Measurements from ENCODE around the gene KAT5. TPM values are rescaled to one million over a fixed set of nuclear protein-coding genes. Genes with fewer than 3 reads are reported as not detected.

KAT5 gene
- total and polyA plus RNA-seq, 10 of the 15 experiments (the other 5 are each of a cell fraction or from before 2014, with no cell fraction given), result 3.4 to 66.1 (median 46.3) TPM

DNA sequence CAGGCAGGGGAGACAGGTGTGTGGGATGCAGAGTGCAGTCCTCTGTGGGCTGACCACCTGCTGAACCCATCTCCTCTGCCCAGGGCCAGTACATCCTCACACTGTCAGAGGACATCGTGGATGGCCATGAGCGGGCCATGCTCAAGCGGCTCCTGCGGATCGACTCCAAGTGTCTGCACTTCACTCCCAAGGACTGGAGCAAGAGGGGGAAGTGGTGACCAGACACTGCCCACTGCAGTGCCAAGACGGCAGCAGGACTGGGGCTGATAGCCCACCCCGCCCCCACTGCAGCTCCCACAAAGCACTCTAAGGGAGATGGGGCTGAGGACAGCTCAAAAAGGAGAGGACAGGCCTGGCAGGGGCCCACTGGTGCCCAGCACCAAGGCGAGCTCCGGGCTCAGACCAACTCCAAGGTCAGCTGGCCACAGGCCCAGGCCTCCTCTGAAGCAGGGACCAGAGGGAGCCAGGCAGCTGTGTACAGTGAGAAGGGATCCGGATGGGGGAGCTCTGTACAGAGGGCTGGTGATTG lies 7.0 kb downstream of the KAT5 start (continued):
- TF ChIP-seq, protein P1, sequence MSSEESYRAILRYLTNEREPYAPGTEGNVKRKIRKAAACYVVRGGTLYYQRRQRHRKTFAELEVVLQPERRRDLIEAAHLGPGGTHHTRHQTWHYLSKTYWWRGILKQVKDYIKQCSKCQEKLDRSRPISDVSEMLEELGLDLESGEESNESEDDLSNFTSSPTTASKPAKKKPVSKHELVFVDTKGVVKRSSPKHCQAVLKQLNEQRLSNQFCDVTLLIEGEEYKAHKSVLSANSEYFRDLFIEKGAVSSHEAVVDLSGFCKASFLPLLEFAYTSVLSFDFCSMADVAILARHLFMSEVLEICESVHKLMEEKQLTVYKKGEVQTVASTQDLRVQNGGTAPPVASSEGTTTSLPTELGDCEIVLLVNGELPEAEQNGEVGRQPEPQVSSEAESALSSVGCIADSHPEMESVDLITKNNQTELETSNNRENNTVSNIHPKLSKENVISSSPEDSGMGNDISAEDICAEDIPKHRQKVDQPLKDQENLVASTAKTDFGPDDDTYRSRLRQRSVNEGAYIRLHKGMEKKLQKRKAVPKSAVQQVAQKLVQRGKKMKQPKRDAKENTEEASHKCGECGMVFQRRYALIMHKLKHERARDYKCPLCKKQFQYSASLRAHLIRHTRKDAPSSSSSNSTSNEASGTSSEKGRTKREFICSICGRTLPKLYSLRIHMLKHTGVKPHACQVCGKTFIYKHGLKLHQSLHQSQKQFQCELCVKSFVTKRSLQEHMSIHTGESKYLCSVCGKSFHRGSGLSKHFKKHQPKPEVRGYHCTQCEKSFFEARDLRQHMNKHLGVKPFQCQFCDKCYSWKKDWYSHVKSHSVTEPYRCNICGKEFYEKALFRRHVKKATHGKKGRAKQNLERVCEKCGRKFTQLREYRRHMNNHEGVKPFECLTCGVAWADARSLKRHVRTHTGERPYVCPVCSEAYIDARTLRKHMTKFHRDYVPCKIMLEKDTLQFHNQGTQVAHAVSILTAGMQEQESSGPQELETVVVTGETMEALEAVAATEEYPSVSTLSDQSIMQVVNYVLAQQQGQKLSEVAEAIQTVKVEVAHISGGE (CRISPR knock-in tag; IDR thresholded peaks at IDR 0.05), result no peak
- TF ChIP-seq, protein P2, sequence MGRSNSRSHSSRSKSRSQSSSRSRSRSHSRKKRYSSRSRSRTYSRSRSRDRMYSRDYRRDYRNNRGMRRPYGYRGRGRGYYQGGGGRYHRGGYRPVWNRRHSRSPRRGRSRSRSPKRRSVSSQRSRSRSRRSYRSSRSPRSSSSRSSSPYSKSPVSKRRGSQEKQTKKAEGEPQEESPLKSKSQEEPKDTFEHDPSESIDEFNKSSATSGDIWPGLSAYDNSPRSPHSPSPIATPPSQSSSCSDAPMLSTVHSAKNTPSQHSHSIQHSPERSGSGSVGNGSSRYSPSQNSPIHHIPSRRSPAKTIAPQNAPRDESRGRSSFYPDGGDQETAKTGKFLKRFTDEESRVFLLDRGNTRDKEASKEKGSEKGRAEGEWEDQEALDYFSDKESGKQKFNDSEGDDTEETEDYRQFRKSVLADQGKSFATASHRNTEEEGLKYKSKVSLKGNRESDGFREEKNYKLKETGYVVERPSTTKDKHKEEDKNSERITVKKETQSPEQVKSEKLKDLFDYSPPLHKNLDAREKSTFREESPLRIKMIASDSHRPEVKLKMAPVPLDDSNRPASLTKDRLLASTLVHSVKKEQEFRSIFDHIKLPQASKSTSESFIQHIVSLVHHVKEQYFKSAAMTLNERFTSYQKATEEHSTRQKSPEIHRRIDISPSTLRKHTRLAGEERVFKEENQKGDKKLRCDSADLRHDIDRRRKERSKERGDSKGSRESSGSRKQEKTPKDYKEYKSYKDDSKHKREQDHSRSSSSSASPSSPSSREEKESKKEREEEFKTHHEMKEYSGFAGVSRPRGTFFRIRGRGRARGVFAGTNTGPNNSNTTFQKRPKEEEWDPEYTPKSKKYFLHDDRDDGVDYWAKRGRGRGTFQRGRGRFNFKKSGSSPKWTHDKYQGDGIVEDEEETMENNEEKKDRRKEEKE (IDR thresholded peaks at IDR 0.05), result no peak
- TF ChIP-seq EP300 (IDR thresholded peaks at IDR 0.05; ENCODE audit: borderline replicate concordance in 1 of 2, control insufficient read depth in 1 of 2, low read depth in 2 of 2, low read length in 2 of 2) (no peak), BRCA1 (IDR thresholded peaks at IDR 0.05; ENCODE audit: low read depth, low read length) (no peak), JUND (IDR thresholded peaks at IDR 0.05; ENCODE audit: low read depth, low read length) (no peak), PML (IDR thresholded peaks at IDR 0.05; ENCODE audit: low read length) (0 out of 2 replicates have a peak, but pooled peaks have one; percentile 19), POLR2A (IDR thresholded peaks at IDR 0.05; ENCODE audit: low read depth, low read length) (peak; percentile 65), HDGF (IDR thresholded peaks at IDR 0.05) (no peak), PAX5 (IDR thresholded peaks at IDR 0.05; ENCODE audit: borderline replicate concordance, low read depth, low read length) (no peak), ZSCAN29 (IDR thresholded peaks at IDR 0.05) (no peak), ZNF217 (IDR thresholded peaks at IDR 0.05) (no peak), POLR2AphosphoS2 (IDR thresholded peaks at IDR 0.05; ENCODE audit: low read depth, low read length) (peak; percentile 58; the same call in 1 of the 2 replicates), HDAC6 (IDR thresholded peaks at IDR 0.05; ENCODE audit: unreplicated experiment) (no peak)
- TF ChIP-seq, protein P3, sequence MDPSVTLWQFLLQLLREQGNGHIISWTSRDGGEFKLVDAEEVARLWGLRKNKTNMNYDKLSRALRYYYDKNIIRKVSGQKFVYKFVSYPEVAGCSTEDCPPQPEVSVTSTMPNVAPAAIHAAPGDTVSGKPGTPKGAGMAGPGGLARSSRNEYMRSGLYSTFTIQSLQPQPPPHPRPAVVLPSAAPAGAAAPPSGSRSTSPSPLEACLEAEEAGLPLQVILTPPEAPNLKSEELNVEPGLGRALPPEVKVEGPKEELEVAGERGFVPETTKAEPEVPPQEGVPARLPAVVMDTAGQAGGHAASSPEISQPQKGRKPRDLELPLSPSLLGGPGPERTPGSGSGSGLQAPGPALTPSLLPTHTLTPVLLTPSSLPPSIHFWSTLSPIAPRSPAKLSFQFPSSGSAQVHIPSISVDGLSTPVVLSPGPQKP (IDR thresholded peaks at IDR 0.05; ENCODE audit: low read depth, low read length), result no peak

Data from GM12878 (cell line).